GM21619 (cell line): ENCODE measurements around the gene LAMC3.

ENCODE experiments used
- ATAC-seq: cut with Tn5 transposase; IDR thresholded peaks from one replicate; pipeline ENCODE4 v1.9.1; 2021; ENCODE audit not compliant: unreplicated experiment

The LAMC3 gene

DNA sequence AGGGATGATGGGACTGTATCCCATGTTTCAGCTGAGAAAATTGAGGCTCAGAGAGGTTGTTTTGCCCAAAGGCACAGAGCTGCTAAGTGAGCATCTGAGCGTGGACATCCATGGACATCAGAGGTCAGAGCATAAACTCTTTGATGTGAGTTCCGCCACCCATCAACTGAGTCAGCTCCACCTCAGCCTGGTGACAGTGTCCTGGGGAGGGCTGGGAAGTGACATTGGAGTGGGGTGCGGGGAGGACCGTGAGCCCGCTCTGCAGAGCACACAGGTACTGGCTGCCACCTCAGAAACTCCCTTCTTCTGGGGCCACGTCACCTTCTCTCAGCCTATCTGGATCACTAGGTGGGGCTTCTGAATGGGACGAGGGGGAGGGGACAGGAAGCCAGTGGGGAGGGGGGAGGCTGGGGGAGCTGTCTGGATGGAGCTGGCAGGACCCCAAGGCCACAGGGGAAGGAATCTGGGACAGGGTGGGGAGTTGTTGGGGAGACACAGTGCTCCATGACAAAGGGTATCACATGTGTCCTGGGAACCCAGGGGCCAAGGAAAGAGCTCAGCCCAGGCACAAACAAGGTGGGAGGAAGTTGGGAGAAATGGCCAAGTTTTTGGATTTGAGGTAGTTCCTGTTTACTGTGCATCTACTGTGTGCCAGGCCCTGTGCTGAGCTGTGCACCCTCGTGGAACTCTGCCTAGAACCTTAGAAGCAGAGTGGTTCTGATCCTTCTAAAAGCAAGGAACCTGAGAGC, 2.5 kb downstream of the LAMC3 start:
- ATAC-seq, result no peak

DNA sequence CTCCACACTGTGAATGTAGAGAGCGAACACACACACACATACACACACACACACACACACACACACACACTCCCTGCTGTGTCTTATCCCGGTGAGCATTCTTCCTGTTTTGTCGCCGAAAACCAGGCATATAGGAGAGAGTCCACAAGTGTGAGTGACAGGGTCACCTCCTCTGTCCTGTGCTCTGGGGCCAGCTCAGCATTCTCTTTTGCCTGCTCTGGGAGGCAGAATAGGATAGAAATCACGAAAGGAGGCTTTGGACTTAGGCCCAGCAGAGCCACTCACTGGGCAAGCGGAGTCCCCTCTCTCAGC, 3.0 kb downstream of the LAMC3 start:
- no peak for ATAC-seq

DNA sequence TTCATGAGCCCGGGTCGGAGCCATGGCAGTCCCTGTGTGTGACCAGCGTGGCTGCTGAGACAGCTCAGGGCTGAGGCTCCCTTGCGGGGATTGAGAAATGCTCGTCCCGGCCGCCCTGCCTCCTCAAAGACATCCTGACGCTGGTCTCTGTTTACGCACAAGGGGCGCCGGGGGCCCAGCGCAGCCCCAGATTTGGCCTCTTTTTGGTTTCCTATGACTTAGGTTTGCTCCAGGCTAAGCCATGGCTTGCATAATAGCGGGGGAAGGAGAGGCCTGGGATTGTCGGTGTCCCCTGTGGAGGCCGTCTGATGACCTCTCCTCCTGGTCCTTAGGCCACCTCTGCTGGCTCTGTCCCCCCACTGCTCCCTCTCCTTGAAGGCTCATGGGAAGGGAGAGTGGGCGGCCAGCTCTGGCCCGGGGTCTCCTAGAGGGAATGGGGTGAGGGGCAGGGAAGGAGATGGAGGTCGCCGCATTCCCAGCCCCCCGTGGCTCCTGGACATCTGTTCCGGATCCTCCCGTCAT, 3.5 kb downstream of the LAMC3 start:
- ATAC-seq, result no peak

DNA sequence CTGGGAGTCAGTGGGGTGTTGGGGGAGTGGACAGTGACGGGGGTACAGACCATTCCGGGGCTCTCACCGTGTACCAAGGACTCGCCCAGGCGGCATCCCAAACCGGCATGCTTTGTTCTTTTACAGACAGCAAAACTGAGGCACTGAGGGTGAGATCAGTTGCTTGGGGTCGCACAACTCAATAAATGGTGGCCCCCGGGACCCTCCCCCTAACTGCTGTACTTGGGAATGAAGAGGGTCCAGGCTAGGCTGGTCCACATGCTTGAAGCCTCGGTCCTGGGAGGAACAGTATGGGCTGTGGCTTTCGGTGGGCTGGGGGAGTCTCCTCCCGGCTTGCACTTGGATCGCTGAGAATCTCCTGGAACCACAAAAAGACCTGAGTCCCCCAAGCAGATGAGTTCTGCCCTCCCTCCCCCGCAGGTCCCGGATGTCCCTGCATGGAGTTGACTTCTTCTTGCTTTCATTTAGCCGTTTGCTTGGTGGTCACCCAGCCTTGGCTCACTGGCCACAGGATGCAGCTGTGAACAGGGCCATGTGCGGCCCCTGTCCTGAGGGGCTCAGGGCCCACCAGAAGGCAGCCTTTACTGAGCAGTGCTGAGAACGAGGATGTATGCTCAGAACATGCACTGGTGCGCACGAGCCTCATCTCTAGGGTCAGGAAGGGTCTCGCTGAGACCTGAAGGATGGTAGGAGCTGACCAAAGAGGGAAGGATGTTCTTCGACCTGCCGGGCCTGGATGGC, 4.2 kb downstream of the LAMC3 start:
- ATAC-seq, result no peak

DNA sequence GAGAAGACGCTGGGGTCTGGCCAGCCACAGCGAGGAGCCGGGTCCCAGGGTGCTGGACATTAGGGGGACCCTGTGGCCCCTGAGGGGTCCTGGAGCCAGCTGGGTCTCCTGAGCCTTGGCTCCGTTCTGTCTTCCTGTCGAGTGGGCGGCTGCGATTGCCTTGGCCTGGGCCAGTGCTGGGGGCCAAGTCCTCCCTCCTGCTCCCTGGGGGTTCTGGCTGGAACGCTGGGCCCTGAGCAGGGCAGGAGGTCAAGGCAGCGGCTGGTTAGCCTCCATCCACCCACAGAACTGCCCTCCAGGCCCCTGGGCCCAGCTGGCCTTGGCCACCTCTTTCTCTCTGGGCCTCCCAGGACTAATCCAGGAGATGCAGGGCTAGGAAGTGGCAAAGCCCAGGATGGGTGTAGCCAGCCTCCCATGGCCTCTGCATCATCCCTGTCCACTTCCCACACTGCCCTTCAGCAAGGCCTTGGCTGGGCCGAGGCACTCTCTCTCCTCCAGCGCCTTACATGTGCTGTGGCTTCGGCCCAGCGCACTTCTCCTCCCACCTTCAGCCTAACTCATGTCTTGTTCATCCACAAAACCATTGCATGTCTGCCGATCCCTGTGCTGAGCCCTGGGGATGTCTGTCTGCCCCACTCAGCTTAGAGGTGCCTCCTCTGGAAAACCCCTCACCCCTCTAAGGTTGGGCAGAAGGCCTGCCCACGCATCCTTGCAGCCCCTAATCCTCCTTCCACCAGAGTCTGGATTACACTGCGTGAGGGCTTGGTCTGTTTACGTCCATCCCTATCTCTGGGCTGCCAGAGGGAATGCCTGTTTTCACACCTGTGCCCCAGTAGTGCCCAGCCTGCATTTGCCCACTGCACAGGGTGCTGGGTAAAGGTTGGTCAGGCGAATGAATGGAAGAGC, 5.0 kb downstream of the LAMC3 start:
- ATAC-seq, result no peak

DNA sequence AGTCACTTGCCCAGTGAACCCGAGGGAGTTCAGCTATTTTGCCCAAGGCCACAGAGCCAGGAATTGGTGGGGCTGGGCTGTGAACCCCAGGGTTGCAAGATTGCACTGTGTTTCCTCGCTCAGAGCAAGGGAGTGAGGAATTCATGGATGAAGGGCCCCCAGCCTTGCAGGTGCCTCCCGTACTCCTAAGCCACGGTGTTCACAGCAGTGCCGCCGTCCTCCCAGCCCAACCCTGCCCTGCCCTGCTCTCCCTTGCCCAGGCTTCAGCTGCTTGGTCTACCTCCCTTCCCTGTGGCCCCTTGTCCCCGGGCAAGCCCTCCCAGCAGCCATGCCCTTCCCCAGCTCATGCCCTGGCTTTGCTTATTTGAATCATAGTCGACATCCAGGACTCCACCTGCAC, 6.1 kb downstream of the LAMC3 start:
- no peak for ATAC-seq

DNA sequence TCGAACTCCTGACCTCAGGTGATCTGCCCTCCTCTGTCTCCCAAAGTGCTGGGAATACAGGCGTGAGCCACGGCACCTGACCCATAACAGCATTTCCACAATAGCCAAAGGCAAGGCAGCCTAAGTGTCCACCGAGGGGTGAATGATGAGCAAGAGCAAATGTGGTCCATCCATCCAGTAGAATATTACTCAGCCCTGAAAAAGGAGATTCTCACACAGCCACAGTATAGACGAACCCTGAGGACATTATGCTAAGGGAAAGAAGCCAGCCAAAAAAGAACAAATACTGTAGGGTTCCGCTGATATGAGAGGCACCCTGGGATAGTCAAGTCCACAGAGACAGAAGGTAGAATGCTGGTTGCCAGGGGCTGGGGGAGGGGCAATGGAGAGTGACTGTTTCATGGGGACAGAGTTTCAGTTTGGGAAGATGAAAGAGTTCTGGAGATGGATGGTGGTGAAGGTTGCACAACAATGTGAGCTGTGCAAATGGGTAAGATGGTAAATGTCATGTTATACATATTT, 7.0 kb downstream of the LAMC3 start:
- no peak for ATAC-seq

DNA sequence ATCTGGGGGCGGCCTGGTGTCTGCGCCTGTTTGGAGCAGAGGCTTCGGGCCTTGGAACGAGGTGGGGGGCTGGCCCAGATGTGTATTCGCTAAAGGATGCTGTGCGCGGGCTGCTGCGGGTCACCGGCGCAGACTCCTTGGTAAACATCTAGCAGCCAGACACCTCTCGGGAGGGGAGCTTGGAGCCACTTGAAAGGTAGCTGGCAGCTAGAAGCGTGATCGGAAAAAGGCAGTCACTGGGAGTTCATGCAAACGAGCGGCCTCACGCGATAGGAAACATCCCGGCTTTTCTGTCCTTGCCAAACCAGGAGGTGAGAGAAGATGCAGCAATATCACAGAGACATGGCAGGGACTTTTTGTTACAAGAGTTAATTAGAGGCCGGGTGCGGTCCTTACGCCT, 8.1 kb downstream of the LAMC3 start:
- no peak for ATAC-seq

DNA sequence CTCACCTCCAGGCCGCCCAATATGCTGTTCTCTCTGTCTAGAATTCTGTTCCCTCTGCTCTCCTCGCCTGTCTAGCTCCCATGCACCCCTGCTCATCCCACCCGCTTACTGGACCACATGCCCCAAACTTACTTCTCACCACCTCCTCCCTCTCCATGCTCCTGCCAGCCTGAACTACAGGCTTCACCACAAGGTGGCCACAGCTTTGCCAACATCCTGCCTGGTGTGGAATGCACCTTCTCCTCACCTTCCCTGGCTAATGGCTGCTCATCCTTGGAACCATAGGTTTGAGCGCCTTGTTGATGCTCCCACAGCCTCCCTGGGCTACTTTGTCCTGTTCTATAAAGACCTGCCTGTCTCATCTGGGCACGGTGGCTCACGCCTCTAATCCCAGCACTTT, 9.6 kb downstream of the LAMC3 start:
- no peak for ATAC-seq

DNA sequence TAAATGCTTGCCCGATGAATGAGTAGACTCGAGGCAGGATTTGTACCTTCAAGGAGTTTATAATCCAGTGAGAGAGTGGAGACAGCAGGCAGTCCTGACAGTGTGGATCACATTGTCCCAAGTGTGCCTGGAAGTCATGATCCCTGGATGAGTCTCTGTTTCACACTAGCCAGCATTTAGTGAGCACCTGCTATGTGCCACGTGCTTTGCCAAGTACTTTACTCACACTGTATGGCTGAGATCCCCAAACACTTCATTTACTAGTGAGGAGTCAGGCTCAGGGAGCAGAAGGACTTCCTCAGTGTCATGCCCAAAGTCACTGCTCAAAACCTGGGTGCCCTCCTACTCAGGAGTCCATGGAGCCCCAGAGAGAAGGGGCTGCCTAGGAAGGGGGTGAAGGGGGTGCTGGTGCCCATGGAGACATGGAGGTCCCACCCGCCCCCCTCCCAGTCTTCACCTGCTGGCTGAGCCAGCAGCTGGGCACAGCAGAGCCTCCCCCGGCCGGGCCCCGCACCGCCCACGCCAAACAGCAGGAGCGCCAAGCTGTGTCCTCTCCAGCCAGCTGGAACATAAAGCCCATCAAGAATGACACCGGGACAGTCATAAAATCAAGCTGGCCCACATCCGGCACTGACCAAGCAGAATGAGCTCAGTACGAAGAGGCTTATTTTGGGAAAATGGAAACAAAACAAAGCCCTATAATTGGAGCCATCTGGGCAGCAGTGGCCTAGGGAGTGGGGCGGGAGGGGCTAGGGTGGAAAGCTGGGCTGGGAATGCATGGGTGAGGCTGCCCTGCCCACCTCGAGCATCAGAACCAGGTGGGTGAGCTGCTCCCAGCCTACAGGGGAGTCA, 10.6 kb downstream of the LAMC3 start:
- no peak for ATAC-seq

DNA sequence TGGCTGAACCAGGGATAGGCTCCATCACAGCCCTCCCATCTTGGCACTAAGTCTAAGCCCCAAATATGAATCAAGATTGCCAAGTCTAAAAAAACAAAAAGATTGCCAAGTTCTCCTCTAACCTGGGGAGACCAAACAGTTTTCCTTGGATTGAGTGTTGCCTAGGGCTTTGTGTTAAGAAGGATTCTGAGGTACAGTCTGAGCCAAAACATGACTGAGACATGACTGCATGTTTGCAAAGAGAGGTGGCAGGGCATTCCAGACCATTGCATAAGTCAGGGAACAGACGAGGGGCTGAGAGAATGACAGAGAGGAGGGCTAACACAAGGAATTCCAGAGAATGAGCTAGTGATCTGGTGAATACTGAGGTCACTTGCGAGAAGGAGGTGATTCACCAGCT, 11.4 kb downstream of the LAMC3 start:
- ATAC-seq, result no peak

DNA sequence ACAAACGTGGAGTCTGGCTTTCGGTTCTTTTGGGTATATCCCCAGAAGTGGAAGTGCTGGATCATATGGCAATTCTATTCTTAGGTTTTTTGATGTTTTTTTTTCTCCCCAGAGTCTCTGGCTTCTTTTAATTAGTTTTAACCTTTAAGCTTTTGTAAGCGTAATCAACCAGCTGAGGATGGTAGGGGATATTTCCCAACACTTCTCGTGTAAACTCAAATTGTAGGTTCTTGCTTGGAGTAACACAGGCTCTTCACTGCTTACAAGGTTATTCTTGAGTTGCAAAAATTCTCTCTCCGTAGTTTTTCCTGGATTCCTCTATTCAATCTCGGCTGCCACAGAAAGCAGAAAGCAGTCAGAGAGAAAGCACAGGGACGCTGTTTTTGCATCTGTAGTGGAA, 11.9 kb downstream of the LAMC3 start:
- ATAC-seq, result no peak

DNA sequence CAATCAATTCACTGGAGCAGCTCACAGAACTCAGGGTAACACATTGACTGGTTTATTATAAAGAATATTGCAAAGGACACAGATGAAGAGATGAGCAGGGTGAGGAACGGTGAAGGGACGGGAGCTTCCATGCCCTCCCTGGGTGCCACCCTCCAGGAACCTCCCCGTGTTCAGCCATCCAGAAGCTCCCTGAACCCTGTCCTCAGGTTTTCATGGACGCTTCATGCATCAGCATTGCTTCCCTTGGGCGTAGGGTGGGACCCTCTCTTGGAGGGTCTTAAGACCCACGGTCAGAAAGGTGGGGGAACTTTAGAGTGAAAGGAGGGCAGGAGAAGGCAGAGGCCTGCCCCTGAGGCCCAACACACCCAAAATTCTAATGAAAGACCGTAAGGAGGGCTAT, 12.8 kb downstream of the LAMC3 start:
- no peak for ATAC-seq

DNA sequence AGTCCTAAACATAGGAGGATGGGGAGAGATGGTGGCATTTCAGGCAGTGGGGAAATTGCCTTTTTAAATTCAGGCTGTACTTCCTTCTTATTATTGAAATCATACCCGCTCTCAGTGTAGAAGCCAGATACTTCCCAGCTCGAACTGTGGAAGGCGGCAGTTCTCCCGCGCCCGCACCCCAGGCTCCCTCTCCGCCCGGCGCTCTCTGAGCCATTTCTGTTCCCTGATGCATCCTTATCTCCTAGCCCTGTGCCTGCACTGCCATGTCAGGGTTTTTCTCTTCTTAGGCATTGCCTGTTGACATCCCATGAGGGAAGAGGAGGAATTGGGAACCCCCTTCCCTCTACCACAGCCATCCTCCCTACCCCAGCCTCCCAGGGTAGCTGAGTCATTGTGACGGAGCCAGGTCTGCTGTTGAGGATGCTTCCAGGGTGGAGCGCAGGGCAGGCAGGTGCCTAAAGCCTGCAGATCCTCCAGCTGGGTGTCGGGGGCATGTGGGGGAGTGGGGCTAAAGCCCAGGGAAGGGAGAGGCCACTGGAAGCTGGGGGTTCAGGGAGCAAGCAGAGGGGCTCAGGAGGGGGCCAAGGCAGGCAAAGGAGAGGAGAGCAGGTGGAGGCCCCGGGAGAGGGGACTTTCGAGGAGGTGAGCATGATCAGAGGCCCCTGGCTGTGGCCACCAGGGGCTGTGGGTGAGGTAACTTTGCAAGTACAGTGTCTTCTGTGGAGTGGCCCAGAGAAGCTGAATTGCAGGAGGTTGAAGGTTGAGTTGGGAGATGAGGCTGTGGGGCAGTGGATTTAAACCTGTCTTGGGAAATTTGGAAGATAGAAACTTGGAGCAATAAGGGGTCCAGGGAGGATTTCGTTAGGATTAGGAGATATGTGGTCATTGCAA, 16.2 kb downstream of the LAMC3 start:
- ATAC-seq, result no peak

DNA sequence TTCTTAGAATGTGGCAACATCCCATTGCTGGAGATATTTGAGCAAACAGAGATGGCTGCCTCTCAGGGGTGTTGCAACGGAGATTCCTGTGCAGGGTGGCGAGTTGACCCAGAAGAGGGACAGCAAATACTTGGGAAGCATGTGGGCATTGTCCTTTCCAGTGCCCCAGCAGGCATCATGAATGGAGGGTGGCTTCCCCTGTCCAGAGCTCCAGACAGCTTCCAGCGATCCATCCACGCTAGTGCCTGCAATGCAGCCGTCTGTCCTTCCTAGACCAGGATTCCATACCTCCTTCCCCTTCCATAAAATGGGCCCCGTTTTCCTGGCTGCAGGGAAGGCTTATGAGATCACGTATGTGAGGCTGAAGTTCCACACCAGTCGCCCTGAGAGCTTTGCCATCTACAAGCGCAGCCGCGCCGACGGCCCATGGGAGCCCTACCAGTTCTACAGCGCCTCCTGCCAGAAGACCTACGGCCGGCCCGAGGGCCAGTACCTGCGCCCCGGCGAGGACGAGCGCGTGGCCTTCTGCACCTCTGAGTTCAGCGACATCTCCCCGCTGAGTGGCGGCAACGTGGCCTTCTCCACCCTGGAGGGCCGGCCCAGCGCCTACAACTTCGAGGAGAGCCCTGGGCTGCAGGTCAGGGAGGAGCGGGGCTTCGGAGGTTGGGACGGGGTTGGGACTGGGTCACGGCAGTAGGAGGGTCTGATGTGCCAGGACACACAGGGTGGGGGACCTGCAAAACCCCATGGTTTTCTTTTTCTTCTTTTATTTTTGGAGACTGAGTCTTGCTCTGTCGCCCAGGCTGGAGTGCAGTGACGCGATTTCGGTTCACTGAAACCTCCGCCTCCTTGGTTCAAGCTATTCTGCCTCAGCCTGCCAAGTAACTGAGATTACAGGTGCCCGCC, 17.2 kb downstream of the LAMC3 start:
- ATAC-seq, result no peak

DNA sequence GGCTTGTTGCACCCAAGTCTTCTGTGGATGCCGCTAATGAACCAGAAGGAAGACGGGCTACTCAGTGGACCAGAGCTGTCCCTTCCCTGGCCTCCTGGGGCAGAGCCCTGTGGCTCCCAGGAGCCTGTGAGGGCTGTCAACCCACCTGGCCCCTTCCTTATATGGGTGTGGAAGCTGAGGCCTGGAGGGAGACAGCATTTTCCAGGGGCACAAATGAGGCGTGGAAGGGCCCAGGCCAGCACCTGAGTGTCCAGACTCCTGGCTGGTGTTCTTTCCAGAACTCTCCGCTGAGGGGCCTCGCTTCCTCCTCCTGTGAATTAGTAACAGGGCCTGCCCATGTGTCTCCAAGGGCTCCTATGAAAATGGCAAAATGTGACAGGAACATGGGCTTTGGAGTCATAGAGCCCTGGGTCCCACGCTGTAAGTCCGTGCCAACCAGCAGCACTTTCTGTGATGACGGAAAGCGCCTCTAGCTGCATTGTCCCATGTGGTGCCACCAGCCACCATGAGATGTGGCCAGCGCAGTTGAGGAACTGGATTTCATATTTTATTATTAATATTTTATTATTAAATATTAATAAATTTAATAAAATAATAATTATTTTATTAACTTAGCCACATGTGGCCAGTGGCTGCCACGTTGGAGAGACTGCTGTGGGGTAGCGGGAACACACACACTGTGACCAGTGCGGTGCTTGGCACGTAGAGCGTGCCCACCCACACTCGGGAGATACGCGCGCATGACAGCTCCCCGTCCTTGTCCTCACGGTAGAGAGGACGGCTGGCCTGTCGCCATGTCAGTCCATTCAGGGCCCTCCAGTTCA, 18.3 kb downstream of the LAMC3 start:
- ATAC-seq, result no peak

DNA sequence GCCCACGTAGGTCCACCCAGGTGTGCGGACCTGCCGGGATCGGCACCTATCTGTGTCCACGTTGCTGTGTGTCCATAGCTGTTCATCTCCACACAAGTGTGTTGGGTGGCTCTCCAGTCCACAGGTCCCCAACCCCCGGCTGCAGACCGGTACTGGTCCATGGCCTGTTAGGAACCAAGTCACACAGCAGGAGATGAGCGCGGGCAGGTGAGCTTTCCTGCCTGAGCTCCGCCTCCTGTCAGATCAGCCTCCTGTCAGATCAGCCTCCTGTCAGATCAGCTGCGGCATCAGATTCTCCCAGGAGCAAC, 18.9 kb downstream of the LAMC3 start:
- ATAC-seq, result no peak
